Mononuclear cell (primary cell): Measurements from ENCODE around the gene ATP8A1. TPM values are rescaled to one million over a fixed set of nuclear protein-coding genes. Genes with fewer than 3 reads are reported as not detected.

Source experiments
- H3K27me3 ChIP-seq: 2 replicates; pipeline ENCODE4 v1.6.0; 2011; ENCODE audit warnings: low read length, control low read depth; ENCODE audit not compliant: insufficient read depth
- H3K4me1 ChIP-seq: 2 replicates; pipeline ENCODE4 v1.5.1; 2011; ENCODE audit warnings: mild to moderate bottlenecking, low read length, control low read depth; ENCODE audit not compliant: insufficient read depth
- H3K4me3 ChIP-seq: 2 replicates; pipeline ENCODE4 v1.5.1; 2011; ENCODE audit warnings: mild to moderate bottlenecking, low read length, moderate library complexity
- H3K9me3 ChIP-seq: 2 replicates; pipeline ENCODE4 v1.5.1; 2011; ENCODE audit warnings: low read depth, mild to moderate bottlenecking, control low read depth, low read length
- total RNA-seq: library from RNA; depleted of rRNA; stranded (reverse); fragments of >200 nt; gene quantifications from one replicate; pipeline ENCODE4 v1.2.3, GENCODE V29; 2012

ATP8A1 gene
- total RNA-seq, 1 donor: 157 TPM

- no peaks in the 10 kb centered on the region for H3K27me3 ChIP-seq
- no peaks in the 10 kb centered on the region for H3K9me3 ChIP-seq
- H3K4me3 ChIP-seq: no peak overlapping the region
- H3K4me1 ChIP-seq: no peaks in the 10 kb centered on the region
Measured at GRCh38 chr4:42436928-42437565, 219.9 kb downstream of the ATP8A1 start.

GRCh38 chr4:42428036-42428435 lies 228.9 kb downstream of the ATP8A1 start:
- no peak overlapping the region for H3K4me3 ChIP-seq
- H3K4me1 ChIP-seq: no peaks in the 10 kb centered on the region
- H3K9me3 ChIP-seq: no peaks in the 10 kb centered on the region
- no peaks in the 10 kb centered on the region for H3K27me3 ChIP-seq

GRCh38 chr4:42425146-42426065 lies 231.5 kb downstream of the ATP8A1 start:
- no peaks in the 10 kb centered on the region for H3K9me3 ChIP-seq
- H3K4me1 ChIP-seq: no peaks in the 10 kb centered on the region
- no peaks in the 10 kb centered on the region for H3K27me3 ChIP-seq
- no peak overlapping the region for H3K4me3 ChIP-seq

GRCh38 chr4:42420140-42420539 lies 236.8 kb downstream of the ATP8A1 start:
- no peaks in the 10 kb centered on the region for H3K4me1 ChIP-seq
- no peaks in the 10 kb centered on the region for H3K9me3 ChIP-seq
- no peak overlapping the region for H3K4me3 ChIP-seq
- H3K27me3 ChIP-seq: no peaks in the 10 kb centered on the region

- Histone ChIP-seq H3K4me1 (no peaks in the 10 kb centered on the region), H3K27me3 (no peaks in the 10 kb centered on the region), H3K9me3 (no peaks in the 10 kb centered on the region), H3K4me3 (no peak overlapping the region)
Measured at GRCh38 chr4:42417550-42417949, 239.4 kb downstream of the ATP8A1 start.

- Histone ChIP-seq H3K4me1 (no peaks in the 10 kb centered on the region), H3K4me3 (no peak overlapping the region), H3K9me3 (no peaks in the 10 kb centered on the region), H3K27me3 (no peaks in the 10 kb centered on the region)
Measured at GRCh38 chr4:42416017-42416416, 240.9 kb downstream of the ATP8A1 start.

- H3K9me3 ChIP-seq: no peaks in the 10 kb centered on the region
- no peak overlapping the region for H3K4me3 ChIP-seq
- H3K4me1 ChIP-seq: no peaks in the 10 kb centered on the region
- no peaks in the 10 kb centered on the region for H3K27me3 ChIP-seq
Measured at GRCh38 chr4:42415281-42415680, 241.6 kb downstream of the ATP8A1 start.

- H3K9me3 ChIP-seq: no peaks in the 10 kb centered on the region
- no peaks in the 10 kb centered on the region for H3K27me3 ChIP-seq
- H3K4me1 ChIP-seq: no peaks in the 10 kb centered on the region
- H3K4me3 ChIP-seq: no peak overlapping the region
Measured at GRCh38 chr4:42412251-42412650, 244.7 kb downstream of the ATP8A1 start.

GRCh38 chr4:42411803-42412202 lies 245.1 kb downstream of the ATP8A1 start:
- Histone ChIP-seq H3K4me3 (no peak overlapping the region), H3K4me1 (no peaks in the 10 kb centered on the region), H3K9me3 (no peaks in the 10 kb centered on the region), H3K27me3 (no peaks in the 10 kb centered on the region)

GRCh38 chr4:42410446-42410845 lies 246.5 kb downstream of the ATP8A1 start:
- no peaks in the 10 kb centered on the region for H3K9me3 ChIP-seq

GRCh38 chr4:42404001-42404400 lies 252.9 kb downstream of the ATP8A1 start:
- Histone ChIP-seq H3K9me3 (no peaks in the 10 kb centered on the region), H3K4me3 (no peak overlapping the region), H3K27me3 (peaks cover 29% of the 10 kb centered on the region), H3K4me1 (peaks cover 1% of the 10 kb centered on the region)

More at GRCh38 chr4:42410446-42410845, 246.5 kb downstream of the ATP8A1 start:
- H3K27me3 ChIP-seq: no peaks in the 10 kb centered on the region
- H3K4me1 ChIP-seq: no peaks in the 10 kb centered on the region
- no peak overlapping the region for H3K4me3 ChIP-seq

- peaks cover 55% of the 10 kb centered on the region for H3K27me3 ChIP-seq
Measured at GRCh38 chr4:42401171-42401570, 255.7 kb downstream of the ATP8A1 start.

GRCh38 chr4:42399393-42399792 lies 257.5 kb downstream of the ATP8A1 start:
- Histone ChIP-seq H3K27me3 (peaks cover 72% of the 10 kb centered on the region), H3K9me3 (no peaks in the 10 kb centered on the region), H3K4me1 (peaks cover 27% of the 10 kb centered on the region), H3K4me3 (no peak overlapping the region)

More at GRCh38 chr4:42401171-42401570, 255.7 kb downstream of the ATP8A1 start:
- H3K9me3 ChIP-seq: no peaks in the 10 kb centered on the region
- peaks cover 27% of the 10 kb centered on the region for H3K4me1 ChIP-seq
- no peak overlapping the region for H3K4me3 ChIP-seq

- Histone ChIP-seq H3K27me3 (peaks cover 72% of the 10 kb centered on the region), H3K9me3 (no peaks in the 10 kb centered on the region), H3K4me1 (peaks cover 27% of the 10 kb centered on the region), H3K4me3 (no peak overlapping the region)
Measured at GRCh38 chr4:42398871-42399331, 258.0 kb downstream of the ATP8A1 start.

- H3K9me3 ChIP-seq: no peaks in the 10 kb centered on the region
- peaks cover 27% of the 10 kb centered on the region for H3K4me1 ChIP-seq
- H3K4me3 ChIP-seq: no peak overlapping the region
- H3K27me3 ChIP-seq: peaks cover 72% of the 10 kb centered on the region
Measured at GRCh38 chr4:42398171-42398870, 258.6 kb downstream of the ATP8A1 start.
